Endothelial cell of umbilical vein (primary cell): ENCODE measurements around the gene CASK. TPM values are rescaled to one million over a fixed set of nuclear protein-coding genes. Genes with fewer than 3 reads are reported as not detected.

ENCODE experiments used
- BruUV-seq: library from RNA; stranded (reverse); fragments of 400-500 nt; replicated peaks from 2 replicates; lab custom pipeline; 2021; lab: Mats Ljungman, UMichigan
- CTCF ChIA-PET: fragments of 300-600, 350-600 bp; sonication (Branson Sonifier 250); formaldehyde crosslinking; loops from one replicate; lab custom pipeline; 2021; ENCODE audit warnings: antibody characterized with exemption, inconsistent platforms; lab: Charles Lee
- POLR2A ChIA-PET: fragments of 300-600, 350-600 bp; sonication (Branson Sonifier 250); formaldehyde crosslinking; loops from one replicate; lab custom pipeline; 2021; ENCODE audit warnings: antibody characterized with exemption, inconsistent platforms; lab: Charles Lee
- DNase-seq: peaks from one replicate; pipeline ENCODE4 v3.0.0-alpha.2; 2011; ENCODE audit warnings: low read depth, low spot score
- FAIRE-seq: peaks from 2 replicates; lab custom pipeline; 2011; peaks lifted over from hg19 to GRCh38; lab: Jason Lieb, UNC
- H2AFZ ChIP-seq: 2 replicates; pipeline ENCODE4 v1.6.0; 2012; ENCODE audit warnings: low read depth, low read length, control low read depth, inconsistent platforms
- H3K27ac ChIP-seq: 2 replicates; pipeline ENCODE4 v1.5.1; 2011; ENCODE audit warnings: low read depth, mild to moderate bottlenecking, control low read depth, low read length, moderate library complexity; ENCODE audit not compliant: insufficient read depth
- H3K27me3 ChIP-seq, 2 experiments: 2 replicates each; pipeline versions ENCODE4 v1.6.0 to v1.6.1; 2011; ENCODE audit warnings: low read length in 2 of 2, mixed read lengths in 1 of 2; ENCODE audit not compliant: control insufficient read depth in 2 of 2, insufficient read depth in 2 of 2
- H3K36me3 ChIP-seq, 2 experiments: 2 replicates in 1 of 2; 3 replicates in 1 of 2; pipeline ENCODE4 v1.5.1; 2011; ENCODE audit warnings: low read length in 2 of 2, mild to moderate bottlenecking in 1 of 2, moderate library complexity in 1 of 2; ENCODE audit not compliant: control insufficient read depth in 2 of 2, insufficient read depth in 2 of 2; ENCODE audit errors: extremely low read depth in 1 of 2
- H3K4me1 ChIP-seq: 3 replicates; pipeline ENCODE4 v1.5.1; 2011; ENCODE audit warnings: mild to moderate bottlenecking, low read length; ENCODE audit not compliant: control insufficient read depth, insufficient read depth; ENCODE audit errors: extremely low read depth
- H3K4me2 ChIP-seq: 2 replicates; pipeline ENCODE4 v1.6.1; 2011; ENCODE audit warnings: low read length, control low read depth, mixed read lengths; ENCODE audit not compliant: insufficient read depth
- H3K4me3 ChIP-seq, 3 experiments: fragments of 200-600 bp in 1 of 3; sonication (generic), shearing (Covaris generic) in 1 of 3; replicated peaks in 1 of 3; 2 replicates each; pipeline ENCODE4 v1.5.1; 2011 to 2016; ENCODE audit warnings: control low read depth in 3 of 3, low read length in 3 of 3, mild to moderate bottlenecking in 2 of 3, inconsistent platforms in 1 of 3, low read depth in 1 of 3, moderate library complexity in 1 of 3; ENCODE audit not compliant: insufficient read depth in 1 of 3
- H3K79me2 ChIP-seq: 2 replicates; pipeline ENCODE4 v1.6.0; 2012; ENCODE audit warnings: low read length, inconsistent platforms; ENCODE audit not compliant: control insufficient read depth, insufficient read depth
- H3K9ac ChIP-seq: replicated peaks from 2 replicates; pipeline ENCODE3; 2011; ENCODE audit warnings: low read length, control low read depth; ENCODE audit not compliant: insufficient read depth; ENCODE audit errors: extremely low read depth
- H3K9me1 ChIP-seq: replicated peaks from 3 replicates; pipeline ENCODE4 v1.6.0; 2011; ENCODE audit warnings: mild to moderate bottlenecking, low read length; ENCODE audit not compliant: control insufficient read depth, insufficient read depth; ENCODE audit errors: extremely low read depth
- H3K9me3 ChIP-seq: replicated peaks from 2 replicates; pipeline ENCODE4 v1.5.1; 2012; ENCODE audit warnings: low read length, inconsistent platforms; ENCODE audit not compliant: control insufficient read depth, insufficient read depth
- H4K20me1 ChIP-seq: replicated peaks from 2 replicates; pipeline ENCODE3; 2011; ENCODE audit warnings: mild to moderate bottlenecking, low read length; ENCODE audit not compliant: control insufficient read depth, insufficient read depth; ENCODE audit errors: extremely low read depth
- EZH2 ChIP-seq: IDR thresholded peaks from 2 replicates; pipeline ENCODE4 v1.6.1; 2012; ENCODE audit warnings: borderline replicate concordance, low read depth, mild to moderate bottlenecking, moderate library complexity, low read length, inconsistent platforms; ENCODE audit not compliant: severe bottlenecking
- FOS ChIP-seq: IDR thresholded peaks from 2 replicates; pipeline ENCODE4 v1.6.1; 2011; ENCODE audit warnings: mild to moderate bottlenecking, low read length, moderate library complexity, borderline replicate concordance; ENCODE audit not compliant: insufficient read depth
- GATA2 ChIP-seq: IDR thresholded peaks from 2 replicates; pipeline ENCODE4 v1.7.0; 2011; ENCODE audit warnings: low read depth, mild to moderate bottlenecking, moderate library complexity, mixed read lengths, low read length; ENCODE audit not compliant: insufficient read length, insufficient read depth
- JUN ChIP-seq: IDR thresholded peaks from 2 replicates; pipeline ENCODE4 v1.6.1; 2011; ENCODE audit warnings: borderline replicate concordance, low read depth; ENCODE audit not compliant: insufficient read length, insufficient read depth
- MAX ChIP-seq: IDR thresholded peaks from 2 replicates; pipeline ENCODE4 v1.6.1; 2011; ENCODE audit not compliant: insufficient read depth, insufficient read length
- MYC ChIP-seq: IDR thresholded peaks from one replicate; pipeline ENCODE4 v1.6.1; 2011; ENCODE audit warnings: mild to moderate bottlenecking, low read depth, low read length
- POLR2A ChIP-seq: IDR thresholded peaks from 2 replicates; pipeline ENCODE4 v1.6.1; 2012; ENCODE audit warnings: low read depth, mild to moderate bottlenecking, control low read depth, low read length
- POLR2AphosphoS5 ChIP-seq: IDR thresholded peaks from 2 replicates; pipeline ENCODE4 v1.6.1; 2012; ENCODE audit warnings: low read depth, mild to moderate bottlenecking, control low read depth, low read length, moderate library complexity; ENCODE audit not compliant: insufficient read depth
- dilution Hi-C: fragments of 300-500 bp; cut with MboI; formaldehyde crosslinking; loops from one replicate; pipeline ENCODE4 v1.15.0; 2019; ENCODE audit warnings: low sequenced_read_pairs; ENCODE audit not compliant: extremely low pct_ligation_motif_present
- intact Hi-C: fragments of 100-400 bp; cut with micrococcal nuclease; formaldehyde crosslinking; loops from one replicate; pipeline ENCODE4 v1.10.0; 2022
- polyA plus RNA-seq, 4 experiments: library from polyadenylated mRNA; depleted of rRNA in 3 of 4; stranded (reverse) in 3 of 4; unstranded in 1 of 4; fragments of >200 nt; gene quantifications; 2 replicates each; pipeline versions ENCODE4 v1.2.1 to v1.2.3, GENCODE V29; 2011 to 2012; ENCODE audit warnings: missing spikeins in 1 of 4
- total RNA-seq: library from RNA; stranded (reverse); gene quantifications from 2 replicates; pipeline ENCODE4 v1.2.3, GENCODE V29; 2021
- TF ChIP-seq, protein P1 (sequence below), 2 donors: IDR thresholded peaks; 1 replicate in 1 of 2; 2 replicates in 1 of 2; pipeline ENCODE4 v1.5.1; 2011; ENCODE audit warnings: low read length in 2 of 2, mild to moderate bottlenecking in 2 of 2, moderate library complexity in 2 of 2, control low read depth in 1 of 2, inconsistent platforms in 1 of 2, low read depth in 1 of 2; ENCODE audit not compliant: insufficient read depth in 1 of 2; ENCODE audit errors: extremely low read depth in 1 of 2

The CASK gene
- total and polyA plus RNA-seq, 2 donors (not counting 3 experiments of a cell fraction or from before 2014, with no cell fraction given) = 6.4 to 30.4 TPM

- POLR2A ChIA-PET = no interaction called here
- H3K9me1 ChIP-seq = no peaks in the 10 kb centered on the region
- CTCF ChIA-PET = no interaction called here
- no peaks in the 10 kb centered on the region for H3K4me1 ChIP-seq
- no peaks in the 10 kb centered on the region for H3K9me3 ChIP-seq
- H4K20me1 ChIP-seq = no peaks in the 10 kb centered on the region
- no peak overlapping the region for H3K4me3 ChIP-seq
- FAIRE-seq (no peak), DNase-seq (no peak)
- H3K27me3 ChIP-seq = no peaks in the 10 kb centered on the region
- H3K4me2 ChIP-seq = no peak overlapping the region
- H3K79me2 ChIP-seq = no peaks in the 10 kb centered on the region
- TF ChIP-seq POLR2A (no peak), POLR2AphosphoS5 (no peak), MAX (no peak), JUN (no peak), FOS (no peak), EZH2 (no peak), GATA2 (no peak), MYC (no peak)
- TF ChIP-seq, protein P1, sequence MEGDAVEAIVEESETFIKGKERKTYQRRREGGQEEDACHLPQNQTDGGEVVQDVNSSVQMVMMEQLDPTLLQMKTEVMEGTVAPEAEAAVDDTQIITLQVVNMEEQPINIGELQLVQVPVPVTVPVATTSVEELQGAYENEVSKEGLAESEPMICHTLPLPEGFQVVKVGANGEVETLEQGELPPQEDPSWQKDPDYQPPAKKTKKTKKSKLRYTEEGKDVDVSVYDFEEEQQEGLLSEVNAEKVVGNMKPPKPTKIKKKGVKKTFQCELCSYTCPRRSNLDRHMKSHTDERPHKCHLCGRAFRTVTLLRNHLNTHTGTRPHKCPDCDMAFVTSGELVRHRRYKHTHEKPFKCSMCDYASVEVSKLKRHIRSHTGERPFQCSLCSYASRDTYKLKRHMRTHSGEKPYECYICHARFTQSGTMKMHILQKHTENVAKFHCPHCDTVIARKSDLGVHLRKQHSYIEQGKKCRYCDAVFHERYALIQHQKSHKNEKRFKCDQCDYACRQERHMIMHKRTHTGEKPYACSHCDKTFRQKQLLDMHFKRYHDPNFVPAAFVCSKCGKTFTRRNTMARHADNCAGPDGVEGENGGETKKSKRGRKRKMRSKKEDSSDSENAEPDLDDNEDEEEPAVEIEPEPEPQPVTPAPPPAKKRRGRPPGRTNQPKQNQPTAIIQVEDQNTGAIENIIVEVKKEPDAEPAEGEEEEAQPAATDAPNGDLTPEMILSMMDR (IDR thresholded peaks at IDR 0.05; ENCODE audit: extremely low read depth in 1 of 2, insufficient read depth in 1 of 2, low read depth in 1 of 2, low read length in 2 of 2) = no peak
- intact Hi-C loops = no loop called here
- no peaks in the 10 kb centered on the region for H3K36me3 ChIP-seq
- H2AFZ ChIP-seq = no peak overlapping the region
- no peak overlapping the region for H3K9ac ChIP-seq
- BruUV-seq = no TSS peak
- no peak overlapping the region for H3K27ac ChIP-seq
- dilution Hi-C loops = no loop called here
Observed at GRCh38 chrX:41693024-41693423, 230.3 kb downstream of the CASK start.
